Epithelial cell of prostate (primary cell): ENCODE measurements around the gene PIGQ.

Source experiments
- DNase-seq: peaks from one replicate; pipeline ENCODE4 v3.0.0-alpha.2; 2011; ENCODE audit warnings: low read depth, low spot score
- H3K27ac ChIP-seq: fragments of 450-650 bp; 2 replicates; pipeline ENCODE4 v1.5.1; 2017; ENCODE audit warnings: mild to moderate bottlenecking

PIGQ gene

GRCh38 chr16:625117-625976 lies 55.6 kb downstream of the PIGQ start:
- no peak overlapping the region for H3K27ac ChIP-seq
- DNase-seq: no peak

DNA sequence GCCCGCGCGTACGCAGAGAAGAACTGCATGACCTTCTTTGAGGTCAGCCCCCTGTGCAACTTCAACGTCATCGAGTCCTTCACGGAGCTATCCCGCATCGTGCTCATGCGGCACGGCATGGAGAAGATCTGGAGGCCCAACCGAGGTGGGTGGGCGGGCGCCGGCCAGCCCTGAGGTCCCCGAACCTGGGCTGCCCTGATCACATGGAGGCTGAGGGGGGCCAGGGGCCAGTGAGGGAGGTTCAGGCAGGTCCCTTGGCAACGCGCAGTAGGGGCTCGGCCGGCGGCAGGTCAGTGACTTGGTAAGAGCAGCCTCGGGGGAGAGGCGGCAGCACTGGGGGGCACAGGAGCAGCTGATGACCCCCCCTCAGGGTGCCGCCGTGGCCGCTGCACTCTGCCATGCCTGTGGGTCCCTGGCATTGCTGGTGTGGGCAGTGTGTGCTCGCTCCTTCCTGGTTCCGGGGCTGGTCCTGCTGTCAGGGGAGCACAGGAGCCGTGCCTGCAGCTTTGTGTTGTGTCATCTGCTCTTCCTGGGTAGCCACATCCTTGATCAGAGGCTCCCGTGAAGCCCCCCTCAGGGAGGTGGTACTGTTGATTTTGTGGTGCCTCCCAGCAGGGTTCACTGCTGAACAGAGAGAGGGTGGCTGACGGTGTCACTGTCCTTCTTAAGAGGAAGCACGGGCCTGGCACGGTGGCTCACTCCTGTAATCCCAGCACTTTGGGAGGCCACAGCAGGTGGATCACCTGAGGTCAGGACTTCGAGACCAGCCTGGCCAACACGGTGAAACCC lies 56.4 kb downstream of the PIGQ start:
- no peak overlapping the region for H3K27ac ChIP-seq

GRCh38 chr16:626787-627453 lies 57.2 kb downstream of the PIGQ start:
- peak; percentile 74 for DNase-seq
- H3K27ac ChIP-seq: no peak overlapping the region

More for the DNA sequence above, 56.4 kb downstream of the PIGQ start:
- DNase-seq: no peak

DNA sequence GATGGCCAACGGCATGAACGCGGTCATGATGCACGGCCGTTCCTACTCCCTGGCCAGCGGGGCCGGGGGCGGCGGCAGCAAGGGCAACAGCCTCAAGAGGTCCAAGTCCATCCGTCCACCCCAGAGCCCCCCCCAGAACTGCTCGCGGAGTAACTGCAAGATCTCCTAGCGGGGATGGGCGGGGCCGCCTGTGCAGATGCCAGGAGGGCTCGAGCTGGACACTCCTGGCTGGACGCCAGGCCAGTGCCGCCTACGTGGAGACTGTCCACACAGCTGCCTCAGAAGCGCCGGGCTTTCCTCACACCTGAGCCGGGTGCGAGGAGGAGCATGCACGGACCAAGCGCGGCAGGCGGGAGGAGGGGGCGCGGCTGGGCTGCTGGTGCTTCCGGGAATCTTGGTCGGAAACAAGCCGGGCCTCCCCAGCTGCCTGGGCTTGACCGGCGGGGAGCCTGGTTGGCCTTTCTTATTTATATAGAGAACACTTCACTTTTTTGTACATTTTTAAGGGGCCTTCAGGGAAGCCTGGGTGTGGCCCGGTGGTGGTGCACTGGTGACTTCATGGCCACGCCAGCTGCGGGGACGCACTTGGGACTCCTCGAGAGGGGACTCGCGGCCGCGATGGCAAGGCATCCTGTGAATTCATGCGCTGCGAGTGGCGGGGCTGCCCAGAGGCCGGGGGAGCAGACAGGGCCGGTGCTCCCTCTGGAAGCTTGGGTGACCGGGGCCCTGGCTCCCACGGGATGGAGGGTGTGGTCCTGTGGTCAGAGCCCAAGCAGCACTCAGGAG lies 57.9 kb downstream of the PIGQ start:
- H3K27ac ChIP-seq: no peak overlapping the region
- DNase-seq: no peak

DNA sequence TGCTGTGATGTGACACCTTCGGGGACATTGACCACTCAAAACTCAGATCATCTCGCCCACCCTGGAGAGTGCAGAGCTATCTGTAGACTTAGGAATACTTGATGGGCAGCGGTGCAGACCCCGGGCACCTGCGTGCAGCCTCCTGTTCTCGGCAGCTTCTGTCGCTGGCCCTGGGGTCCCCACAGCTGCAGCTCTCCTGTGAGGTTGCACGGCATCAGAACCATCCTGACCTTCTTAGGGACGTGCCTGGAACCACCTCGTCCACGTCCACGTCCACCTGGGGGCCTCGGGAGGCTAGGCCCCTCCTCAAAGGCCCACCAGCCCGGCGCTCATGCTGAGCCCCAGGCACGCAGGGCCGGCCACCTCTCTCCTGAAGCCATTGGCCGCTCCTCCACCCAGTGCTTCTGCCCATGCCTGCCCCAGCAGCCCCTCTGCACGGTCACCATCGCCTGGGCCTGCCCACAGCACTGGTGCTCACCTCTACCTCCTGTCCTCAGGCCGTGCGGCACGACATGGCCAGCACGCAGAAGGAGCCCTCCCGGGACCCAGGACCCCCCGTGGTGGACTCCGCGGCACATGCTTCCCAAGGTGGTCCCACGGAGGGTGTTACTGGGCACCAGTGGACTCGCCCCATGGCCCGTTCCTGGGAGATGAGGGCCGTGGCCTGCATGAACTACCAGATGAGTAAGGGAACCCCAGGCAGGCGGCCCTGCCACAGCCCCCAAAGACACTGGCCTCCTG lies 58.7 kb downstream of the PIGQ start:
- DNase-seq: no peak
- no peak overlapping the region for H3K27ac ChIP-seq

DNA sequence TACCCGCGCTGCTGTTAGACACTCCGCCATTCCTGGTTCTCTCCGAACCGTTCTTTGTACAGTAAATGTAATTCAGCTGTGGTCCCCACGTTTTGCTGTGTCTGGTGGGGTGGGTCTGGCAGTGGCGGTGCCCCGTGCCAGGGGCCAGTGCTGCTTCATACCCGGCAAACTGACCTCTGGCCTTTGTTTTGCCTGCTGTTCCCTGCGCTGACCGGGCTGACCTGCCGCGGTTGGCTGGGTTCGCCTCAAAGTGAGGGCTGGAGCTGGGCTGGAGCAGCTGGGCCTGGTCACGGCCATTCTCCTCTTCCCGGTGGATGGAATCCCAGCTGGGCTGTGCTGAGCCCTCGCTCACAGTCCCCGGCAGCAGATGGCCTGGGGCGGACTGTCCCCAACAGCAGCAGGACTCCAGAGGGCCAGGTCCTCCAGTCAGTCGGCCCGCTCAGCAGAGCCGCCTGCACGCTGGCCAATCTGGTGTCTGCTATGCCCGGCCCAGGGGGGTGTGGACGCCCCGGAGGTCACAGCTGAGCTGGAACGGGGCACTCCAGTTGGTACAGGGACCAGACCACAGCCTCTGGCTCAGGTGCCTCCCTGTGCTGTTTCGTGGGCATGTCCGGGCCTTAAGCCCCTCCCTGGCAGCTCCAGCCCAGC lies 59.5 kb downstream of the PIGQ start:
- H3K27ac ChIP-seq: no peak overlapping the region
- no peak for DNase-seq

- H3K27ac ChIP-seq: no peak overlapping the region
- no peak for DNase-seq
Observed at GRCh38 chr16:629833-630248, 60.1 kb downstream of the PIGQ start.

DNA sequence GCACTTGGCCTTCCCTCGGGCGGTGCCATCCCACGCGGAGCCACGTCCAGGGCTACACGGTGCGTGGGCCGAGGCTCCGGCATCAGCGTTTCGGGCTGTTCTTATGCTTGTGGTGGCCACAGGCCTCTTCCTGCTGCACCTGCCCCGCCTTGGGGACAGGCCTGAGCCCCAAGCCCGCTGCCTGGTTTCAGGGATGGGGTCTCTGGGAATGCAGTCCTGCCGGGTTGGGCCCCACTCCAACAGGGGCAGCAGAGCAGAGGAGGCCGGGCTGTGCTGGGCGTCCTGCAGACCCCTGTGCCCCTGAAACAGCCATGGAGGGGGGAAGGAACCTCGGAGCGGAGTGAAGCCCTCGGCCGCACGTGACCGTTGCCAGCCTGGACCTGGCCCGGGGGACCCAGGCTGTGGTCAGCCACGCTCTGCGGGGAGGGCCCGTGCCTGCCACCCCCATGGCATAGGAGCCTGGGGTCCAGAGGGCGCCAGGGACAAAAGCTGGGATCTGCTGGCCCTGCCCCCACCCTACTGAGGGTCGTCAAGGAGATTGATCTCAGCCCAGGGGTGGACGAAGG lies 60.6 kb downstream of the PIGQ start:
- no peak overlapping the region for H3K27ac ChIP-seq
- DNase-seq: no peak

GRCh38 chr16:630815-631405 lies 61.1 kb downstream of the PIGQ start, which contains the start of gene WFIKKN1:
Gene WFIKKN1 (plus strand): TSS chr16:630985. CDS start chr16:631254, 269 bp downstream.
- no peak within 1 kb of the TSS for H3K27ac ChIP-seq

GRCh38 chr16:631808-632358 lies 62.1 kb downstream of the PIGQ start:
- no peak for DNase-seq
- H3K27ac ChIP-seq: no peak overlapping the region

More at GRCh38 chr16:630815-631405, 61.1 kb downstream of the PIGQ start, which contains the start of gene WFIKKN1:
- DNase-seq: no peak

GRCh38 chr16:632486-633335 lies 62.9 kb downstream of the PIGQ start:
- DNase-seq: no peak
- no peak overlapping the region for H3K27ac ChIP-seq

GRCh38 chr16:633336-634050 lies 63.7 kb downstream of the PIGQ start:
- DNase-seq: no peak

More at GRCh38 chr16:633336-634050, 63.7 kb downstream of the PIGQ start:
- no peak overlapping the region for H3K27ac ChIP-seq
